ENCODE data around the gene CDC42SE2.

GRCh38 chr5:131242728-131243255 is 21.1 kb upstream of the CDC42SE2 start:
- TF ChIP-seq POLR2A (IDR thresholded peaks at IDR 0.05) (no peak), POLR2AphosphoS5 (IDR thresholded peaks at IDR 0.05) (no peak)
